ENCODE data around the gene CCM2.
"Not testable (repeated sequence)": the region's sequence is repeated elsewhere in the genome, so short reads cannot be mapped to it uniquely, and the experiment has no call there.

Gene CCM2

GRCh38 chr7:45107356-45107755 is 107.4 kb downstream of the CCM2 start:
- DNase-seq: no peak

GRCh38 chr7:45108863-45109262 is 108.9 kb downstream of the CCM2 start:
- DNase-seq: no peak

GRCh38 chr7:45111298-45112223 is 111.6 kb downstream of the CCM2 start, which contains the start of gene TBRG4:
TSS of gene TBRG4 (minus strand) at chr7:45111697. CDS start at chr7:45109237, 2,460 bp downstream.
- peak; percentile 94 for DNase-seq

- DNase-seq: no peak
Observed at GRCh38 chr7:45112648-45113047, 112.6 kb downstream of the CCM2 start.

GRCh38 chr7:45114257-45114656 is 114.3 kb downstream of the CCM2 start:
- DNase-seq: not testable (repeated sequence)

- no peak for DNase-seq
Observed at GRCh38 chr7:45114926-45115325, 114.9 kb downstream of the CCM2 start.

- DNase-seq: no peak
Observed at GRCh38 chr7:45116048-45116447, 116.0 kb downstream of the CCM2 start.

GRCh38 chr7:45117582-45117981 is 117.6 kb downstream of the CCM2 start:
- no peak for DNase-seq

- no peak for DNase-seq
Observed at GRCh38 chr7:45118292-45118691, 118.3 kb downstream of the CCM2 start.

GRCh38 chr7:45118889-45119331 is 118.9 kb downstream of the CCM2 start:
- no peak for DNase-seq

- DNase-seq: no peak
Observed at GRCh38 chr7:45119550-45119949, 119.5 kb downstream of the CCM2 start.

- no peak for DNase-seq
Observed at GRCh38 chr7:45122975-45123860, 123.2 kb downstream of the CCM2 start.

GRCh38 chr7:45123913-45124710 is 124.1 kb downstream of the CCM2 start:
- no peak for DNase-seq

GRCh38 chr7:45125193-45125904 is 125.3 kb downstream of the CCM2 start:
- DNase-seq: no peak

Data from midbrain (tissue), 1 donor.